HFFc6 (cell line): ENCODE results near the gene MED27. TPM values are rescaled to one million over a fixed set of nuclear protein-coding genes. Genes with fewer than 3 reads are reported as not detected.

Experiments used
- DNase-seq: peaks from one replicate; pipeline ENCODE4 v3.0.0-alpha.2; 2018
- H3K27ac Mint-ChIP-seq: 2 replicates; pipeline ENCODE4 v1.8.0; 2020; ENCODE audit warnings: mild to moderate bottlenecking, mixed read lengths
- H3K27me3 Mint-ChIP-seq: 2 replicates; pipeline ENCODE4 v1.8.0; 2021; ENCODE audit warnings: mild to moderate bottlenecking, moderate library complexity, mixed read lengths; ENCODE audit not compliant: insufficient read depth
- H3K36me3 Mint-ChIP-seq: 2 replicates; pipeline ENCODE4 v1.8.0; 2021; ENCODE audit warnings: low read depth, mixed read lengths
- H3K4me1 Mint-ChIP-seq: 2 replicates; pipeline ENCODE4 v1.8.0; 2020; ENCODE audit warnings: low read depth, mixed read lengths
- H3K4me3 Mint-ChIP-seq: 2 replicates; pipeline ENCODE4 v1.8.0; 2020; ENCODE audit warnings: mild to moderate bottlenecking, moderate library complexity, mixed read lengths
- H3K9me3 Mint-ChIP-seq: 2 replicates; pipeline ENCODE4 v1.8.0; 2020; ENCODE audit warnings: mild to moderate bottlenecking, mixed read lengths
- total RNA-seq, 6 experiments: library from RNA; stranded (reverse); fragmentation: NEBNext Ultra II Directional; extraction: Animal tissue kit (Norgen Biotek cat#: 25700); gene quantifications; 2 replicates in 1 of 6; 3 replicates in 5 of 6; pipeline ENCODE4 v1.2.3, GENCODE V29; 2021
- TF ChIP-seq, protein P1 (sequence below): fragments of 200-600 bp; sonication (generic); IDR thresholded peaks from 2 replicates; pipeline ENCODE4 v1.5.0; 2021; ENCODE audit warnings: antibody characterized with exemption, mild to moderate bottlenecking

MED27 gene
- total RNA-seq, 6 experiments from 2014 or later, result 30.2 to 37.7 (median 32.7) TPM

DNA sequence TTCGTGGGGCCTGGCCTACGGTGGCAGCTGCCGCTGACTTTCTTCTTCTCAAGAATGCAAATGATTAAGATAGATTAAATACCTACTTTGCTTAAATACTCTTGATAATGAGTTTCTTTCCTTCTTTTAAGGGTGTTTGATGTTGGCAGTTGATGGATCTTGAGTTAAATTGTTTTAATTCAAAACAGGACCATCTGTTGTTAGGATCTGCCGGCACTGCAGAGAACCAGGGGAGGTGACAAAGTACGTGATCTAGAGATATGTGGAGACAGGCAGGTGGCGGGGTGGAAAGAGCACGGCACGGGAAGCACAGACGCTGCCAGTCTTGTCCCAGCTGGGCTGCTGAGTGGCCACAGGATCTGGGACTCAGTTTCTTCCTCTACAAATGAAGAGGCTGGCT is 37.9 kb downstream of the MED27 start:
- Mint-ChIP-seq H3K4me3 (peak overlapping the region; percentile 82; the same call in 1 of the 2 replicates), H3K9me3 (no peaks in the 10 kb centered on the region), H3K4me1 (peaks cover 65% of the 10 kb centered on the region), H3K27ac (peak overlapping the region; percentile 96), H3K27me3 (peaks cover 2% of the 10 kb centered on the region; the same call in 1 of the 2 replicates), H3K36me3 (peaks cover 26% of the 10 kb centered on the region)
- DNase-seq, result no peak
- TF ChIP-seq, protein P1, sequence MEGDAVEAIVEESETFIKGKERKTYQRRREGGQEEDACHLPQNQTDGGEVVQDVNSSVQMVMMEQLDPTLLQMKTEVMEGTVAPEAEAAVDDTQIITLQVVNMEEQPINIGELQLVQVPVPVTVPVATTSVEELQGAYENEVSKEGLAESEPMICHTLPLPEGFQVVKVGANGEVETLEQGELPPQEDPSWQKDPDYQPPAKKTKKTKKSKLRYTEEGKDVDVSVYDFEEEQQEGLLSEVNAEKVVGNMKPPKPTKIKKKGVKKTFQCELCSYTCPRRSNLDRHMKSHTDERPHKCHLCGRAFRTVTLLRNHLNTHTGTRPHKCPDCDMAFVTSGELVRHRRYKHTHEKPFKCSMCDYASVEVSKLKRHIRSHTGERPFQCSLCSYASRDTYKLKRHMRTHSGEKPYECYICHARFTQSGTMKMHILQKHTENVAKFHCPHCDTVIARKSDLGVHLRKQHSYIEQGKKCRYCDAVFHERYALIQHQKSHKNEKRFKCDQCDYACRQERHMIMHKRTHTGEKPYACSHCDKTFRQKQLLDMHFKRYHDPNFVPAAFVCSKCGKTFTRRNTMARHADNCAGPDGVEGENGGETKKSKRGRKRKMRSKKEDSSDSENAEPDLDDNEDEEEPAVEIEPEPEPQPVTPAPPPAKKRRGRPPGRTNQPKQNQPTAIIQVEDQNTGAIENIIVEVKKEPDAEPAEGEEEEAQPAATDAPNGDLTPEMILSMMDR, result no peak

DNA sequence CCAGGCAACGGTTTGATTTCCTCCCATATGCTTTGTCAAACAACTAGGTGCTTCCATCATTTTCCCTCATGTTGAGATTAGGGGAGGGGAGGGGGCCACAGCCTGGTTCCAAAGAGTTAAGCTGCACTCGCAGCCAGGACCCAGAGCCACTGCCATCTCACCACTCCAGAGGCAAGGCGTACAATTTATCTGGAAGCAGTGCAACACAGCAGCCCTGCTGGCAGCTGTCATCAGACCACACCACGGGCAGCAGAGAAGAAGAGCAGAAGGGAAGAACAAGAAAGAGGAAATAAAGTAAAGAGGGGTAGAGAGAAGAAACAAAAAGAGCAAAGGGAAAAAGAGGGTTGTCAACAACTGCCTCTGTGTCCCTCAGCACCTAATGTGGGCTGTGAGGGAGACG is 38.9 kb downstream of the MED27 start:
- peaks cover 2% of the 10 kb centered on the region; the same call in 1 of the 2 replicates for H3K27me3 Mint-ChIP-seq
- H3K36me3 Mint-ChIP-seq, result peaks cover 26% of the 10 kb centered on the region
- peaks cover 55% of the 10 kb centered on the region for H3K4me1 Mint-ChIP-seq

DNA sequence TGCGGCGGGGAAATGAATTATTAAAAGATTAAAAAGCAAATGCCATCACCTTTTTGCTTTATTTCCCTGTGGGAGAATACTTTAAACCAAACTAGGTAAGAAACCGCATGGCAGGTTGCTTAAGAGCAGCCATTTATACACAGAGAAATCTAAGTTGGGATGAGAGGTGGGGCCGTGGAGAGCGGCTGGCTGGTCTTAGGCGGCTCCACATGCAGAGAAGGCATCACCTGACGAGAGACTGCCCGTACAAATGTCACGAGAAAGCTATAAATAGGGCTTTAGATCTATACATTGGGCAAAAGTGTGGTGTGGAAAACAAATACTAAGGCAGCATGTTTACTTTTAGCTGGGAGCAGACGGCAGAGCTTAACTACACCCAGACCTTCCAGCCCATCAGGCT is 39.4 kb downstream of the MED27 start:
- DNase-seq, result no peak
- Mint-ChIP-seq H3K27ac (no peak overlapping the region; the same call in 1 of the 2 replicates), H3K9me3 (no peaks in the 10 kb centered on the region), H3K4me3 (no peak overlapping the region), H3K27me3 (peaks cover 2% of the 10 kb centered on the region; the same call in 1 of the 2 replicates), H3K36me3 (peaks cover 26% of the 10 kb centered on the region), H3K4me1 (peaks cover 50% of the 10 kb centered on the region)
- TF ChIP-seq, protein P1, result no peak

More for the DNA sequence above, 38.9 kb downstream of the MED27 start:
- Mint-ChIP-seq H3K4me3 (no peak overlapping the region), H3K9me3 (no peaks in the 10 kb centered on the region), H3K27ac (peak overlapping the region; percentile 96)
- DNase-seq, result no peak
- TF ChIP-seq, protein P1, result no peak

DNA sequence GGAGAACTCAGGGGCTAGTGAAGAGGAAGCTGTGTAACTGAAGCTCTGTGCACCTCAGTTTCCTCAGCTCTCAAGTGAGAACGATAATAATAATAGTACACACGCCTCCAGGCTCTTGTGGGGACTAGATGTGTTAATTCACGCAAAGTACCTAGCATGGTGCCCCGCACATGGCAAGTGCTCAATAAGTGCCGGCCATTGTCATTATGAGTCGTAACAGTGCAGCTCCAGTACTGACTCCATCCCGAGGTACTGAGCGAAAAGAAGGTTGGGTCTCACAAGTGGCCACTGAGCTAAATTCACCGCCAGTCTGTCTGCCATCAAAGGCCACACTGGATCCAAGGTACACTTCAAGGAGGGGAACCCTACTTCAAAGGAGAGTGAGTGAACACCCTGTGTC is 40.4 kb downstream of the MED27 start:
- peaks cover 22% of the 10 kb centered on the region for H3K36me3 Mint-ChIP-seq
- no peak for DNase-seq
- no peaks in the 10 kb centered on the region for H3K9me3 Mint-ChIP-seq
- H3K4me3 Mint-ChIP-seq, result no peak overlapping the region
- TF ChIP-seq, protein P1, result no peak
- peaks cover 48% of the 10 kb centered on the region for H3K4me1 Mint-ChIP-seq
- H3K27ac Mint-ChIP-seq, result no peak overlapping the region
- peaks cover 2% of the 10 kb centered on the region; the same call in 1 of the 2 replicates for H3K27me3 Mint-ChIP-seq

DNA sequence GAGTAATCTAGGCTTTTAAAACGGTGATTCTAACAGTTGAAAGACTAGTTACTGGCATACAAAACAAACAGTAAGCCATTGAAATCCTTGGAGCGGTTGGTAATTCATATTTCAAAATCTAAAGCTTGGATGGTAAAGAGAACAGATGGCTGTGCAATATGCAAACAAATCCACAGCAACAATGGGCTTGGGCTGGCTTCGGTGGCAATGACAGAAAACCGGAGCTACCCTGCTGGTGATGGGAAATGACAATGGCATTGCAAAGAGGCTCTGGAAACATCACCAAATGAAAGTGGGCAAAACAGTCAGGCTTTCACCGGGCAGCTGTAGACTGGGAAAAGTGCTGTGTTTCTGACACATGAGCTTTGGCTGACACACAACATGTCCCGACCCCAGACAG is 42.2 kb downstream of the MED27 start:
- TF ChIP-seq, protein P1, result no peak
- no peak for DNase-seq
- H3K36me3 Mint-ChIP-seq, result peaks cover 21% of the 10 kb centered on the region
- H3K4me1 Mint-ChIP-seq, result peaks cover 48% of the 10 kb centered on the region
- H3K27me3 Mint-ChIP-seq, result peaks cover 2% of the 10 kb centered on the region; the same call in 1 of the 2 replicates
- no peak overlapping the region for H3K4me3 Mint-ChIP-seq
- no peak overlapping the region for H3K27ac Mint-ChIP-seq
- no peaks in the 10 kb centered on the region for H3K9me3 Mint-ChIP-seq

DNA sequence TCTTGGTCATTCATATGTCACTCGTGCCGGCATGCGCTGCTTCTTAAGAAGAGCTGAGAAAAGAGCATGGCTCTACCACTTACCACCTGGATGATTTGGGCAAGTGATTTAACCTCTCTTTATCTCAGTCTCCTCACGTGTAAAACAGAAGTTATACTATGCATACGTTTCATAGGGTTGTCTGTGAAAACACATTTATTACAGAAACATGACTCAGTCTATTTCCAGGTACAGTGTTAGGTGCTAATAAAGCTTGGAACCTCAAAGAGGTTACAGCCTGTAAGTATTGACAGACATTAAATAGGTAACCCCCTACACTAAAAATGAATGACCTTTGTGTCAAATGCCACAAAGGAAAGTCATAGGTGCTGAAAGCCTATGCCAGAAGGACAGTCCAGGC is 43.1 kb downstream of the MED27 start:
- TF ChIP-seq, protein P1, result no peak
- Mint-ChIP-seq H3K4me3 (no peak overlapping the region), H3K4me1 (peaks cover 40% of the 10 kb centered on the region), H3K36me3 (peaks cover 12% of the 10 kb centered on the region), H3K9me3 (no peaks in the 10 kb centered on the region), H3K27me3 (no peaks in the 10 kb centered on the region), H3K27ac (no peak overlapping the region)
- no peak for DNase-seq
